NB4 (cell line): ENCODE measurements around the gene SERPINE3.

Experiments used
- DNase-seq: peaks from one replicate; pipeline ENCODE4 v3.0.0; 2010; ENCODE audit warnings: low read depth
- H3K4me3 ChIP-seq: one replicate; pipeline ENCODE4 v1.5.1; 2011; ENCODE audit warnings: mild to moderate bottlenecking, low read depth, low read length, moderate library complexity
- CTCF ChIP-seq: IDR thresholded peaks from one replicate; pipeline ENCODE4 v1.5.1; 2012; ENCODE audit warnings: low read depth, low read length
- MAX ChIP-seq: IDR thresholded peaks from 2 replicates; pipeline ENCODE4 v1.6.1; 2011; ENCODE audit warnings: low read depth, low read length
- MYC ChIP-seq: IDR thresholded peaks from 2 replicates; pipeline ENCODE4 v1.6.1; 2011; ENCODE audit warnings: low read depth, low read length
- POLR2A ChIP-seq: IDR thresholded peaks from 2 replicates; pipeline ENCODE4 v1.6.1; 2011; ENCODE audit warnings: mild to moderate bottlenecking; ENCODE audit not compliant: insufficient read length; ENCODE audit errors: extremely low read depth

SERPINE3 gene

GRCh38 chr13:51412431-51412830 is 72.9 kb downstream of the SERPINE3 start:
- no peak for DNase-seq
- H3K4me3 ChIP-seq, result no peak overlapping the region
- TF ChIP-seq MAX (no peak), POLR2A (no peak), CTCF (no peak), MYC (no peak)
